Activated T-helper 9 cell treated with anti-CD3 and anti-CD28 coated beads, Interleukin-2, amount 50 U/mL, for 16 hours (primary cell): ENCODE data around the gene CDKN2B-AS1.

ENCODE experiments used
- DNase-seq: peaks from one replicate; pipeline ENCODE4 v3.0.0-alpha.2; 2020; ENCODE audit warnings: low read depth

Gene CDKN2B-AS1

GRCh38 chr9:21982861-21983560, 11.6 kb upstream of the CDKN2B-AS1 start:
- no peak for DNase-seq

- no peak for DNase-seq
Measured at GRCh38 chr9:21983561-21983935, 11.0 kb upstream of the CDKN2B-AS1 start.

- DNase-seq, result no peak
Measured at GRCh38 chr9:21984101-21984500, 10.5 kb upstream of the CDKN2B-AS1 start.

- no peak for DNase-seq
Measured at GRCh38 chr9:21985964-21986667, 8.5 kb upstream of the CDKN2B-AS1 start.

GRCh38 chr9:21988056-21988990, 6.3 kb upstream of the CDKN2B-AS1 start:
- DNase-seq, result no peak

- DNase-seq, result no peak
Measured at GRCh38 chr9:21989440-21990189, 5.0 kb upstream of the CDKN2B-AS1 start.

GRCh38 chr9:21991072-21991959, 3.3 kb upstream of the CDKN2B-AS1 start:
- DNase-seq, result no peak

- DNase-seq, result no peak
Measured at GRCh38 chr9:21993007-21993406, 1.6 kb upstream of the CDKN2B-AS1 start.

GRCh38 chr9:21993893-21994555, 567 bp upstream of the CDKN2B-AS1 start, which contains the start of gene CDKN2A:
Gene CDKN2A (minus strand): TSS chr9:21994392.
- DNase-seq, result peak; percentile 31

GRCh38 chr9:21995006-21995665, 545 bp downstream of the CDKN2B-AS1 start:
- DNase-seq, result peak; percentile 61

GRCh38 chr9:21995666-21996398, 1.2 kb downstream of the CDKN2B-AS1 start:
- DNase-seq, result no peak

- DNase-seq, result no peak
Measured at GRCh38 chr9:21996438-21996837, 1.8 kb downstream of the CDKN2B-AS1 start.

- no peak for DNase-seq
Measured at GRCh38 chr9:21996858-21997257, 2.3 kb downstream of the CDKN2B-AS1 start.

- DNase-seq, result no peak
Measured at GRCh38 chr9:21997480-21997879, 2.9 kb downstream of the CDKN2B-AS1 start.

- no peak for DNase-seq
Measured at GRCh38 chr9:21998026-21998425, 3.4 kb downstream of the CDKN2B-AS1 start.

- DNase-seq, result no peak
Measured at GRCh38 chr9:22002038-22002437, 7.4 kb downstream of the CDKN2B-AS1 start.

- DNase-seq, result no peak
Measured at GRCh38 chr9:22005021-22005701, 10.6 kb downstream of the CDKN2B-AS1 start.
